Measurements from ENCODE around the gene MRPS24. TPM values are rescaled to one million over a fixed set of nuclear protein-coding genes. Genes with fewer than 3 reads are reported as not detected.
"Not testable (repeated sequence)": the region's sequence is repeated elsewhere in the genome, so short reads cannot be mapped to it uniquely, and the experiment has no call there.

Gene MRPS24
- total RNA-seq, 2 donors from 2014 or later = 50.6 to 71.8 TPM

DNA sequence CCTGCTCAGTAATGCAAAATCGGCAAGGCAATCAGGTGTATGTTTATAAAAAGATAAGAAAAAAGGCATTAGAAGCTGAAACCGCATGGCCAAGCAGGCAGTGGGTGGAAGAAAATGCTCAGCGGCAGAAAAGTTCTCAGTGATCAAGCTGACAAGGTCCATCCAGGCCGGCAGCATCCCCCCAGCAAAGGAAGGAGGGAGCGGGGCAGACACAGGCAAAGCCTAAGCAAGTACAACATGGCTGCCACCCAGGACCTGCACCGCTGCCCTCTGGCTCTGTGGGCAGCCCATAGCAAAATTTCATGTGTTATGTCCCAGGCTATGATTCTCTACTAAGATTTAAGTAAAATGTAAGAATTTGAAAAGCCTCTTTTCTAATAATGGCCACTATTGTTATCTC is 45.4 kb downstream of the MRPS24 start:
- no peak for ATAC-seq (ENCODE audit: insufficient number of reproducible peaks, low FRiP score, low read depth)
- Histone ChIP-seq H3K4me1 (ENCODE audit: control insufficient read depth in 1 of 2, low read depth in 2 of 2) (no peaks in the 10 kb centered on the region), H3K27ac (no peak overlapping the region), H3K4me3 (no peak overlapping the region), H3K27me3 (replicated peaks; ENCODE audit: insufficient read depth) (no peaks in the 10 kb centered on the region), H3K9me3 (no peaks in the 10 kb centered on the region), H3K36me3 (no peaks in the 10 kb centered on the region)
- TF ChIP-seq, protein P1, sequence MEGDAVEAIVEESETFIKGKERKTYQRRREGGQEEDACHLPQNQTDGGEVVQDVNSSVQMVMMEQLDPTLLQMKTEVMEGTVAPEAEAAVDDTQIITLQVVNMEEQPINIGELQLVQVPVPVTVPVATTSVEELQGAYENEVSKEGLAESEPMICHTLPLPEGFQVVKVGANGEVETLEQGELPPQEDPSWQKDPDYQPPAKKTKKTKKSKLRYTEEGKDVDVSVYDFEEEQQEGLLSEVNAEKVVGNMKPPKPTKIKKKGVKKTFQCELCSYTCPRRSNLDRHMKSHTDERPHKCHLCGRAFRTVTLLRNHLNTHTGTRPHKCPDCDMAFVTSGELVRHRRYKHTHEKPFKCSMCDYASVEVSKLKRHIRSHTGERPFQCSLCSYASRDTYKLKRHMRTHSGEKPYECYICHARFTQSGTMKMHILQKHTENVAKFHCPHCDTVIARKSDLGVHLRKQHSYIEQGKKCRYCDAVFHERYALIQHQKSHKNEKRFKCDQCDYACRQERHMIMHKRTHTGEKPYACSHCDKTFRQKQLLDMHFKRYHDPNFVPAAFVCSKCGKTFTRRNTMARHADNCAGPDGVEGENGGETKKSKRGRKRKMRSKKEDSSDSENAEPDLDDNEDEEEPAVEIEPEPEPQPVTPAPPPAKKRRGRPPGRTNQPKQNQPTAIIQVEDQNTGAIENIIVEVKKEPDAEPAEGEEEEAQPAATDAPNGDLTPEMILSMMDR (IDR thresholded peaks at IDR 0.05) = no peak
- no peak for DNase-seq (ENCODE audit: low spot score)

DNA sequence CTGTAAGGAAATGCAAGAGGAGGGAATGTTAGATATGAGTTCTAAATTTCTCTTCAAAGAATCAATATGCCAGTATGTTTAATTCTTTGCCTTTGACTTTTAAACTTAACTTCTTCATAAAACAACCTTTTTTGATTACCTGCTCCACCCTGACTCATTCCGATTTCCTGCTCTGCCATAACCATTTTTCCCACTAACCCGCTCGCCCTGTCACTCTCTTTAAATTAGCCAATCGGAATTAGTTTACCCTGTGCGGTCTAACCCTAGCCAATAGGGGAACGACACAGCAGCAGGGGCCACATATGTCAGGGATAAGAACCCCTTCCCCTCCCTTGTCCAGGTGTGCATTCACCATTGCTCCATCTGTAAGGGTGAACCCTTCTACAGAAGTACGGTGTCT is 45.9 kb downstream of the MRPS24 start:
- ATAC-seq (ENCODE audit: insufficient number of reproducible peaks, low FRiP score, low read depth); DNase-seq (ENCODE audit: low spot score); H3K4me1 ChIP-seq (ENCODE audit: control insufficient read depth in 1 of 2, low read depth in 2 of 2); H3K4me3 ChIP-seq; H3K27me3 ChIP-seq (replicated peaks; ENCODE audit: insufficient read depth); H3K27ac ChIP-seq; H3K36me3 ChIP-seq; H3K9me3 ChIP-seq: not testable (repeated sequence)

Other genes with a start within 250 kb of the MRPS24 start
- 10 to 100 TPM; 39.9 to 77.4 TPM for gene COA1, start 140.0 kb downstream of the MRPS24 start, total RNA-seq
- gene BLVRA, start 110.8 kb downstream of the MRPS24 start, total RNA-seq = 10 to 100 TPM; 35.3 to 46.4 TPM
- 10 to 100 TPM; 33.7 to 41.0 TPM for gene URGCP, start 37.1 kb upstream of the MRPS24 start, total RNA-seq
- gene UBE2D4, start 56.9 kb upstream of the MRPS24 start, total RNA-seq = 10 to 100 TPM; 28.7 to 35.1 TPM
- gene SPDYE1, start 128.4 kb upstream of the MRPS24 start, total RNA-seq = not detected
- gene DBNL, start 175.2 kb upstream of the MRPS24 start, total RNA-seq = 100 to 1,000 TPM; 148 to 156 TPM
- gene PGAM2, start 196.1 kb upstream of the MRPS24 start, total RNA-seq = 1 to 10 TPM; 1.8 to 9.5 TPM
- gene POLM, start 213.0 kb upstream of the MRPS24 start, total RNA-seq = 10 to 100 TPM; 70.0 to 78.7 TPM
- gene AEBP1, start 234.8 kb upstream of the MRPS24 start, total RNA-seq = 1,000 to 10,000 TPM; 1,006 to 1,415 TPM

All from thoracic aorta (tissue), 2 donors.